ENCODE results near the gene PCNT. TPM values are rescaled to one million over a fixed set of nuclear protein-coding genes. Genes with fewer than 3 reads are reported as not detected.
A peak's percentile ranks its signal among the peaks of the same experiment; 100 is the strongest.

The PCNT gene
- total RNA-seq, 1 experiment from 2014 or later, result 39.6 TPM

DNA sequence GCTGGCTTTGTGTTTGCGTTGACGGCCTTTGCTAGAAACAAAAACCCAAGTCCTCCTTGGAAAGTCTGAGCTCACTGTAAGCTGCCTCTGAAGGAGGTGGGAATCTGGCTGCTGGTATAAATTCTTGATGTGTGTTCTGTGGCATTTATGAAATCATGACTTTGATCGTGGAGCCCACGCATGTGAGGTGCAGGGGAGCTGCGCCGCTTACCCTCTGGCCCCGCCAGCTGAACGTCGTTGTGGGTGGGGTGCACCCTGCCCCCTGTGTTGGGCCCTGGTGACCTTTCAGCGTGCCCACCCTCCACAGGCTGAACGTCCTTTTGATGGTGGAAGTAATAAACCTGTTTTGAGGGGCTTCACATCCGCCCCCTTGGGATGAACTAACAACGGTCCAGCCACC is 113.6 kb downstream of the PCNT start:
- H3K36me3 Mint-ChIP-seq (ENCODE audit: insufficient read depth in 1 of 3, low read depth in 3 of 3), result peaks cover 34 to 79% (median 73%) of the 10 kb centered on the region in 3 experiments
- no peak overlapping the region for H2AFZ ChIP-seq (ENCODE audit: low read length)
- no peaks in the 10 kb centered on the region for H3K79me1 ChIP-seq (ENCODE audit: insufficient read depth, low read depth, low read length, poor library complexity, severe bottlenecking)
- no peak overlapping the region for H3T11ph ChIP-seq (ENCODE audit: low read length)
- H3K4me1 Mint-ChIP-seq, result 0 out of 4 replicates have a peak, but pooled peaks cover 2% of the 10 kb centered on the region in 2 experiments
- no CpG with 5 or more reads among the region's 13 CpGs for WGBS (ENCODE audit: extremely low coverage, insufficient read length, low lambda C conversion rate)
- no peak overlapping the region for H2BK120ac ChIP-seq (ENCODE audit: low read depth, low read length, poor library complexity, severe bottlenecking)
- no peak overlapping the region for H3K23ac ChIP-seq (ENCODE audit: insufficient read length, low read depth, low read length)
- no peaks in the 10 kb centered on the region for H4K20me1 ChIP-seq (ENCODE audit: control insufficient read depth, insufficient read depth, insufficient read length)
- no peak overlapping the region for H3K4me2 ChIP-seq (ENCODE audit: insufficient read depth, insufficient read length, low read length)
- no peak overlapping the region for H3K9ac ChIP-seq (ENCODE audit: extremely low read depth, insufficient read length, low read length)
- H3K4me3 Mint-ChIP-seq, result no peak overlapping the region
- H3K9me3 Mint-ChIP-seq, result no peaks in the 10 kb centered on the region
- H2AK5ac ChIP-seq (ENCODE audit: insufficient read length, low read length), result no peak overlapping the region
- H4K91ac ChIP-seq (ENCODE audit: insufficient read length, low read depth, low read length), result no peak overlapping the region
- H2BK20ac ChIP-seq (ENCODE audit: low read depth, low read length, poor library complexity, severe bottlenecking), result no peak overlapping the region
- no peak overlapping the region for H3K14ac ChIP-seq (ENCODE audit: insufficient read depth, low read length)
- no peaks in the 10 kb centered on the region for H3K9me3 ChIP-seq (ENCODE audit: control insufficient read depth, low read depth, low read length)
- H3K27ac ChIP-seq (ENCODE audit: insufficient read length, low read depth, low read length), result no peak overlapping the region
- no peak overlapping the region for H4K5ac ChIP-seq (ENCODE audit: insufficient read length, low read depth, low read length)
- H4K8ac ChIP-seq (replicated peaks; ENCODE audit: insufficient read length, low read depth, low read length), result no peak overlapping the region
- H3K23me2 ChIP-seq (ENCODE audit: insufficient read length, low read depth, low read length, poor library complexity, severe bottlenecking), result no peaks in the 10 kb centered on the region
- TF ChIP-seq, protein P1, sequence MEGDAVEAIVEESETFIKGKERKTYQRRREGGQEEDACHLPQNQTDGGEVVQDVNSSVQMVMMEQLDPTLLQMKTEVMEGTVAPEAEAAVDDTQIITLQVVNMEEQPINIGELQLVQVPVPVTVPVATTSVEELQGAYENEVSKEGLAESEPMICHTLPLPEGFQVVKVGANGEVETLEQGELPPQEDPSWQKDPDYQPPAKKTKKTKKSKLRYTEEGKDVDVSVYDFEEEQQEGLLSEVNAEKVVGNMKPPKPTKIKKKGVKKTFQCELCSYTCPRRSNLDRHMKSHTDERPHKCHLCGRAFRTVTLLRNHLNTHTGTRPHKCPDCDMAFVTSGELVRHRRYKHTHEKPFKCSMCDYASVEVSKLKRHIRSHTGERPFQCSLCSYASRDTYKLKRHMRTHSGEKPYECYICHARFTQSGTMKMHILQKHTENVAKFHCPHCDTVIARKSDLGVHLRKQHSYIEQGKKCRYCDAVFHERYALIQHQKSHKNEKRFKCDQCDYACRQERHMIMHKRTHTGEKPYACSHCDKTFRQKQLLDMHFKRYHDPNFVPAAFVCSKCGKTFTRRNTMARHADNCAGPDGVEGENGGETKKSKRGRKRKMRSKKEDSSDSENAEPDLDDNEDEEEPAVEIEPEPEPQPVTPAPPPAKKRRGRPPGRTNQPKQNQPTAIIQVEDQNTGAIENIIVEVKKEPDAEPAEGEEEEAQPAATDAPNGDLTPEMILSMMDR (conservative IDR thresholded peaks at IDR 0.05), result no peak
- H3K4me1 ChIP-seq (ENCODE audit: insufficient read depth, low read length), result no peaks in the 10 kb centered on the region
- H3K27ac Mint-ChIP-seq, result peak overlapping the region in 1 of 3 experiments; percentile 61; a peak in 1 of 7 replicates
- H3K27me3 ChIP-seq (ENCODE audit: insufficient read depth, low read length), result no peaks in the 10 kb centered on the region
- no peak overlapping the region for H3K56ac ChIP-seq (ENCODE audit: insufficient read length, low read depth, low read length)
- H3K18ac ChIP-seq (ENCODE audit: insufficient read length, low read depth, low read length), result no peak overlapping the region
- no peak overlapping the region for H2BK5ac ChIP-seq (ENCODE audit: insufficient read length, low read length)
- H3K4ac ChIP-seq (ENCODE audit: low read depth, low read length), result no peak overlapping the region
- no peak overlapping the region for H2BK15ac ChIP-seq (ENCODE audit: low read depth, low read length)
- H3K79me2 ChIP-seq (ENCODE audit: insufficient read depth, low read length), result no peaks in the 10 kb centered on the region
- no peak overlapping the region for H2BK12ac ChIP-seq (ENCODE audit: insufficient read length, low read depth, low read length)
- DNase-seq, result no peak
- H3K27me3 Mint-ChIP-seq (ENCODE audit: low read depth), result no peaks in the 10 kb centered on the region

All from H9 (cell line).